HK-2 (cell line): ENCODE data around the gene GNB1L.

Experiments used
- DNase-seq: peaks from one replicate; pipeline ENCODE4 v3.0.0-alpha.2; 2018; ENCODE audit not compliant: unreplicated experiment

Gene GNB1L, protein sequence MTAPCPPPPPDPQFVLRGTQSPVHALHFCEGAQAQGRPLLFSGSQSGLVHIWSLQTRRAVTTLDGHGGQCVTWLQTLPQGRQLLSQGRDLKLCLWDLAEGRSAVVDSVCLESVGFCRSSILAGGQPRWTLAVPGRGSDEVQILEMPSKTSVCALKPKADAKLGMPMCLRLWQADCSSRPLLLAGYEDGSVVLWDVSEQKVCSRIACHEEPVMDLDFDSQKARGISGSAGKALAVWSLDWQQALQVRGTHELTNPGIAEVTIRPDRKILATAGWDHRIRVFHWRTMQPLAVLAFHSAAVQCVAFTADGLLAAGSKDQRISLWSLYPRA

GRCh38 chr22:19854778-19855503, at the start of gene GNB1L, which contains the start of gene RTL10:
Gene GNB1L (minus strand): TSS chr22:19854874. CDS start chr22:19821355, 33,519 bp downstream.
Gene RTL10 (minus strand): TSS chr22:19854874. CDS start chr22:19852261, 2,613 bp downstream.
- DNase-seq = peak; percentile 93

DNA sequence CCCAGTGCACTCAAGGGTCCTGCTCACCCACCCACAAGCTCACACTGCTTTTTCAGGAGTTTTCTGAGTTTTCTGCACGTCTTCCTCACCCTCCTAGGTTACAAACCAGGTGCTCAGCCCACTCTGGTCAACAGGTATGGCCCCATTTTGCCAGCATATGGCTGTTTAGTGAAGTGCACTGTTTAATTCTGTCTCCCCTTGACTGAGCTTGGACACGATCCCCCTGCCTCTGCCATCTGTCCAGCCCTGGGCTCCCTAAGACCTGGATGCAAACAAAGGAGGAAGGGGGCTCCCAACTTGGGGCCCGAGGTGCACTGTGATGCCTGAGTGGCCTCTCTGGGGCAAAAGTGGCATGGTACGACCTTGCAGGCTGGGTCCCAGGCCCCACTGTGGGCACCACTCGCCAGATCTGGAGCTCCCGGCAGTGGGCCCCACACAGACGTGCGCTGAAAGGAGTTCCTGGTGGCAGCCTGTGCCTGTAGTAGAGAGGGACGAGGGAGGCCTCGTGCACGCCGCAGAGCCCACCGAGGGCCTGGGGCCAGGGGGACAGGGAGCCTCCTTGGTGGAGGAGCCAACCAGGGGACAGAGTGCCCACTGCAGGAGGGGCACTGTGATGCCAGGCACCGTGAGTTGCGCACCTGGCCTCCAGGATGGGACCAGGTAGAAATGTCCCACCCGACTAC, 49.6 kb upstream of the GNB1L start:
- DNase-seq = no peak

- no peak for DNase-seq
Measured at GRCh38 chr22:19903513-19903912, 48.8 kb upstream of the GNB1L start.

DNA sequence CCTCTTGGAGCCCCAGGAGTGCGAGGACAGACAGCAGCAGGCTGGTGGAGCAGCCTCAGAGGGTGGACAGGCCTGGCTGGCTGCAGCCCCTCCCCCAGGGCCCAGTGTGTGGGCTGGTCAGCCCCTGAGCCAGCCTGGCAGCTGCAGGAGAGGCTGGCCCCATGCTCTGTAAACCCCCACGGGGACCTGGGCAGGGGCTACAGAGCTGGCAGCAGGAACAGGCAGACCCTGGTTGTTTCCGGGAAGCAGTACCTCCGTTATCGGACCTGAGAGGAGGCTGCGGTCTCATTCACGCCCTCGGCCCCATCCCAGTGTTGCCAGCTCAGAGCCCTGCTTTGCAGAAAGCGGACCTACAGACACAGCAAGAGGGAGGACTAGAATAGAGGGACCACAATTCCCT, 48.4 kb upstream of the GNB1L start:
- DNase-seq = no peak

GRCh38 chr22:19902245-19902715, 47.6 kb upstream of the GNB1L start:
- no peak for DNase-seq

- DNase-seq = no peak
Measured at GRCh38 chr22:19901577-19902244, 47.0 kb upstream of the GNB1L start.

- DNase-seq = no peak
Measured at GRCh38 chr22:19900707-19901436, 46.2 kb upstream of the GNB1L start.

GRCh38 chr22:19898831-19899567, 44.3 kb upstream of the GNB1L start:
- DNase-seq = no peak

DNA sequence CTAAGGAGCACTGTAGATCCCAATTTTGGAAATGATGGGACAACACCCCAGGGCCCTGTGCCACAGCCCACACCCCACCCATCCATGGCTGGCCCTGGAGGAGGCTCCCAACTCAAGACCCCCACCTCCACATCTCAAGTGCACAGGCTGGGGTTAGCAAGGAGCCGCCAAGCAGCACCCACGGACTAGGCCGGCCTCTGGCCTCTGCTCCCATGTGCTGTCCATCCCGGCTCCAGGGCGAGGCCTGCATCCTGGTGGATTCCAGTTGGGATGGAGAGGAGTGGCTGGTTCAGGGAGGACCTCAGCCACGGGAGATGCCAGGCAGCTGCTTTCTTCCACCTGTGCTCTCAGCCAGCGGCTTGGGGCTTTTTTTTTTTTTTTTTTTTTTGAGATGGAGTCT, 43.5 kb upstream of the GNB1L start:
- DNase-seq = no peak

DNA sequence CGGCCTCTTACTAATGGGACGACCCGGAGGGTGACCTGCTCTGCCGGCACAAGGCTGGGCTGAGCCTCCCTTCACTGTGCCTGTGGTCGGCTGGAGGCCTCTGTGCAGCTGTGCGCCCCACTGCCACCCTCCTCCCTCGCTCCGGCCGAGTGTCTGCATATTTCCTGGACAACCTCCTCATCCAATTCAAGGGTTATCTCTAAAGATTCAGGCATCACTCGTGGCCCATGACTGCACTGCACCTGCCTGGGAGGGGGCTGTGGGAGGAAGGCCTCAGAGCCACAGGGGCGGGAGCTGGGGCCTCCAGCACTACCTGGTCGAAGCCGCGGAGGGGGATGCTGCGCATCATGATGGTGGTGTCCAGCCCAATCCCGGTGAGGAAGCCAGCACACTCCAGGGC, 43.1 kb upstream of the GNB1L start:
- DNase-seq = no peak

GRCh38 chr22:19896665-19897355, 42.1 kb upstream of the GNB1L start:
- DNase-seq = no peak

DNA sequence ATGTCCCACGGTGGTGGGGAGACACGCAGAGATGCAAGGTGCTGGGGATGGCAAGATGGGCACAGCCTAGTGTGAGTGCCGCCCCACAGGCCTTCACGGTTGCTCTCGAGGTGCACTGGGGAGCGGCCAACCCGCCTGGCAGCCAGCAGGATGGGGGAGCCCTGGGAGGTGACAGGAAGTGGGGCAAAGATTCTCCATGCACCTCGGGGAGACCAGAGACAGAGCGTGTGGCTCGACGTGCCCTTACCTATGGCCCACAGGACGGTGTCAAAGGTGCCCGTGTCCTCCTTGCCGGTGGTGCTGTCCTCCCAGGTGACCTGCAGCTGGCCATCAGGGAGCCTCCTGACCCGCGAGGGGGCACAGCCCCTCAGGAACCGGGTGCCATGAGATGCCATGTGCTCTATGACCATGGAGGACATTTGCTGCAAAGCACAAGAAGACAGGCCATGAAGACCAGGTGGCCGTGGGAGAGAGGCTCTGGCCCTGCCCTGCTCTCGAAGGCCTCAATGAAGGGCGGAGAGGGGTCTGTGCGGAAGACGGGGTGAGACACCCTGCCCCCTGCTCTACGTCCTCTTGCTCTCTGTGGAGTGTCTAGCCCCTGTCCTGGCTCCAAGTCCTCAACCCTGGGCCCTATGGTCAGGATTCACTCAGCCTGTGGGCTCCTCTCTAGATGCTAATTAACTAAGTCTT, 40.6 kb upstream of the GNB1L start:
- no peak for DNase-seq

GRCh38 chr22:19893363-19893762, 38.7 kb upstream of the GNB1L start:
- no peak for DNase-seq

DNA sequence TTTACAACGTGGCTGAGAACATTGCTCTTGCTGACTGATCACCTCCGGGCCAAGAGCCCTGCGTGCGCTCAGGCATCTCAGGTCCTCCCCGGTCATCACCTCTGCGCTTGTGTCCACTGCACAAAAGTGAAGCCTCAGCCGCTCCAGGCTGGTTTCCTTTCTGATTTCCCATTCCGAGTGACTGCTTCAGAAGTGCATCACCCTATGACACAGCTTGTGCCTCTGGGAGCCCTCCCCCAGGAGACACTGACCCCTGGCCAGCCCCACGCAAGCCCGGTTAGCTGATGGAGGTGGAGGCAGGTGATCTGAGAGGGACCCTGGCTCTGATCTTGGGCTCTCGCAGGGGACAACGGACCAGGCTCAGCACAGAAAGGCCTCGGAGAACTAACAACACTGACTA, 38.3 kb upstream of the GNB1L start:
- peak; percentile 48 for DNase-seq

- peak; percentile 48 for DNase-seq
Measured at GRCh38 chr22:19892257-19892879, 37.7 kb upstream of the GNB1L start.

GRCh38 chr22:19891317-19892256, 36.9 kb upstream of the GNB1L start:
- DNase-seq = peak; percentile 75

DNA sequence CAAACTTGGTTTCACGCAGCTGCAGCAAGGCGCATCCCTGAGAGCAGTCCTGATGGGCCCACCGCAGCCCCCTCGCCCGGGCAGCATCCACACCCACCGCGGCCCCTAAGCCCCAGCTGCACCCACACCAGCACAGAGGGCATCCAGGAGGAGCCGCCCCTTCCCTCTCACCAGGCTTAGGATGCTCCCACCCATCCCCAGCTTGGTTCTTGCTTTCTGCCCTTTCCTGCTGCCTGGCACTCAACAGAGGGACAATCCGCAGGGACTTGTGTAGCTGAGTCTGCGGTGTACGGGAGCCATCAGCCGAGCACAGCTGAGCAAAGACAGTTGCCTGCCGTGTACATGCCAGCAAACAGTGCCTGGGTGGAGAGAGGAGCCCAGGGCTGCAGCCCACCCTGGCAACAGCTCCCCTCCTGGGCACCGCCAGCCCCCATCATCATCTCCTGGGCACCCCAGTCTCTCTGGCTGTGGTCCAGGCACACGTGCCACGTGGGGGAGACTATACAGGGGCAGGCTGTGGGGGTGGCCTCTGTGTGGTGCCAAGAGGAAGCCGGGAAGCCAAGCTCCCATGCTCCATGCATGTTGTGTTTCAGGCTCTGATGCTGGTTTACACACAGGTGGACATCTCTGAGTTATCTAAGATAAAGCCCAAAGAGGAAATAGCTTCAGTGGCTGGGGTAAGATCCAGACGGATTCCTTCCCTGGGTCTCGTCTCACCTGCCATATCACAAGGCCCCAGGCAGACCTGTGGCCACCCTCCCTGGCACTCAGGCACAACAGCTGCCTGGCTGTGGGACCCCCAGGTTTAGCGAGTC, 36.0 kb upstream of the GNB1L start:
- no peak for DNase-seq
